Nephron progenitor cell (in vitro differentiated cells): ENCODE data around the gene CHRNE.

Experiments
- DNase-seq: peaks from one replicate; pipeline ENCODE4 v3.0.0; 2021
- H3K27ac Mint-ChIP-seq: 2 replicates; pipeline ENCODE4 v1.8.0; 2021; ENCODE audit warnings: mild to moderate bottlenecking, moderate library complexity, mixed read lengths
- H3K27me3 Mint-ChIP-seq: 2 replicates; pipeline ENCODE4 v1.8.0; 2021; ENCODE audit warnings: mild to moderate bottlenecking, low read depth, mixed read lengths; ENCODE audit not compliant: poor library complexity
- H3K36me3 Mint-ChIP-seq: 2 replicates; pipeline ENCODE4 v1.8.0; 2021; ENCODE audit warnings: low read depth, mixed read lengths
- H3K4me1 Mint-ChIP-seq: 2 replicates; pipeline ENCODE4 v1.8.0; 2021; ENCODE audit warnings: mixed read lengths
- H3K4me3 Mint-ChIP-seq: 2 replicates; pipeline ENCODE4 v1.8.0; 2021; ENCODE audit warnings: mild to moderate bottlenecking, moderate library complexity, mixed read lengths
- H3K9me3 Mint-ChIP-seq: 2 replicates; pipeline ENCODE4 v1.8.0; 2021; ENCODE audit warnings: mild to moderate bottlenecking, moderate library complexity, mixed read lengths
- CTCF ChIP-seq: fragments of 200-600 bp; sonication (generic); IDR thresholded peaks from 2 replicates; pipeline ENCODE4 v1.5.0; 2021; ENCODE audit warnings: antibody characterized with exemption

Gene CHRNE

GRCh38 chr17:4895121-4895520 is 7.8 kb downstream of the CHRNE start:
- peaks cover 51% of the 10 kb centered on the region for H3K4me1 Mint-ChIP-seq
- H3K9me3 Mint-ChIP-seq = no peaks in the 10 kb centered on the region
- peaks cover 29% of the 10 kb centered on the region for H3K36me3 Mint-ChIP-seq
- no peak for DNase-seq
- H3K27ac Mint-ChIP-seq = peak overlapping the region; percentile 64
- no peak for TF ChIP-seq CTCF
- H3K4me3 Mint-ChIP-seq = no peak overlapping the region
- H3K27me3 Mint-ChIP-seq = peaks cover 11% of the 10 kb centered on the region

DNA sequence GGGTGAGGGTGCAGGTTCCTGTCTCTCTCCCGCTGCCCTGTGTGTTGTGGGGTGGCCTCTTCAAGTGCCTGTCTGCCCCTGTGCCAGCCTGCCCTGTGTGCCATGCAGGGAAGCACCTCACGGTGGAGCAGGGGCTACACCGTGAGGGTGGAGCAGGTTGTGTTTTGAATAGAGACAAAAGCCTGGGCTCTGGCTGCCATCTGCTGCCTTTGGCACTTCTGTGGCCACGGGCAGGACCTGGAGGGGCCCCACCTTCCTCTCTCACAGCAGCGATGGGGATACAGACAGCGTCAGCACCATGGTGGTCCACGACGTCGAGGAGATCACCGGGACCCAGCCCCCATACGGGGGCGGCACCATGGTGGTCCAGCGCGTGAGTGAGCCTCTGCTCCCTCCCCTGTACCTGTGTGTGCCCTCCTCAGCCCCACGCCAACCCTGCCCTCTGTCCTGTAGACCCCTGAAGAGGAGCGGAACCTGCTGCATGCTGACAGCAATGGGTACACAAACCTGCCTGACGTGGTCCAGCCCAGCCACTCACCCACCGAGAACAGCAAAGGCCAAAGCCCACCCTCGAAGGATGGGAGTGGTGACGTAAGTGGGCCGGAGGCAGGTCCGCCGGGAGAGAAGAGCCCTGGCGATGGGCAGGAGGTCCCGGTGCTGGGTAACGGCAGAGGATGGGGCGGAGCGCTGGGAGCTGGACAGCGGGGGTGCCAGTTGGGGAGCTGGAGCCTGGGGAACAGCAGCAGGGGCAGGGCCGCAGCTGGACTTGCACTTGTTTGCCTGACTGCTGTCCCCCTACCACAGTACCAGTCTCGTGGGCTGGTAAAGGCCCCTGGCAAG is 9.0 kb downstream of the CHRNE start:
- Mint-ChIP-seq H3K27me3 (peaks cover 7% of the 10 kb centered on the region), H3K27ac (no peak overlapping the region), H3K4me1 (peaks cover 56% of the 10 kb centered on the region), H3K36me3 (peaks cover 28% of the 10 kb centered on the region), H3K4me3 (no peak overlapping the region), H3K9me3 (no peaks in the 10 kb centered on the region)
- no peak for DNase-seq
- TF ChIP-seq CTCF = no peak

DNA sequence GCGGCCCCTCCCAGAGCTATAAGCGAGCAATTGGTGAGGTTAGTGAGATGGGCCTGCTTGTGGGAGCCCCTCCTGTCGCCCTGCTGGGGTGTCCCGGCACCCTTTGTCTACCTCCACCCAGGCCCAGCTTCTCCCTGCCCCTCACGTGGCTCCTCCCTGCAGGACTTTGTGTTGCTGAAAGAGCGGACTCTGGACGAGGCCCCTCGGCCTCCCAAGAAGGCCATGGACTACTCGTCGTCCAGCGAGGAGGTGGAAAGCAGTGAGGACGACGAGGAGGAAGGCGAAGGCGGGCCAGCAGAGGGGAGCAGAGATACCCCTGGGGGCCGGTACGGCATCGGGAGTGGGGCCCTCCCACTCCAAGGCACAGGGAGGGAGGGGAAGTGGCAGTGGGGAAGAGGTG is 9.6 kb downstream of the CHRNE start:
- Mint-ChIP-seq H3K36me3 (peaks cover 29% of the 10 kb centered on the region), H3K4me3 (no peak overlapping the region), H3K9me3 (no peaks in the 10 kb centered on the region), H3K27ac (peak overlapping the region; percentile 36), H3K4me1 (peaks cover 52% of the 10 kb centered on the region), H3K27me3 (peaks cover 7% of the 10 kb centered on the region)
- DNase-seq = no peak
- no peak for TF ChIP-seq CTCF

GRCh38 chr17:4892499-4893221 is 10.2 kb downstream of the CHRNE start:
- Mint-ChIP-seq H3K9me3 (no peaks in the 10 kb centered on the region), H3K4me3 (peak overlapping the region; percentile 75), H3K27me3 (peaks cover 7% of the 10 kb centered on the region), H3K4me1 (peaks cover 47% of the 10 kb centered on the region), H3K27ac (peak overlapping the region; percentile 95), H3K36me3 (peaks cover 29% of the 10 kb centered on the region)
- TF ChIP-seq CTCF = no peak
- peak; percentile 75 for DNase-seq

- TF ChIP-seq CTCF = no peak
- Mint-ChIP-seq H3K9me3 (no peaks in the 10 kb centered on the region), H3K4me1 (peaks cover 40% of the 10 kb centered on the region), H3K27me3 (peaks cover 4% of the 10 kb centered on the region), H3K36me3 (peaks cover 29% of the 10 kb centered on the region), H3K27ac (no peak overlapping the region), H3K4me3 (no peak overlapping the region)
- no peak for DNase-seq
These were observed 11.2 kb downstream of the CHRNE start for GRCh38 chr17:4891411-4892410.
